Measurements from ENCODE around the gene FAM181A.

- TF ChIP-seq, protein P1, sequence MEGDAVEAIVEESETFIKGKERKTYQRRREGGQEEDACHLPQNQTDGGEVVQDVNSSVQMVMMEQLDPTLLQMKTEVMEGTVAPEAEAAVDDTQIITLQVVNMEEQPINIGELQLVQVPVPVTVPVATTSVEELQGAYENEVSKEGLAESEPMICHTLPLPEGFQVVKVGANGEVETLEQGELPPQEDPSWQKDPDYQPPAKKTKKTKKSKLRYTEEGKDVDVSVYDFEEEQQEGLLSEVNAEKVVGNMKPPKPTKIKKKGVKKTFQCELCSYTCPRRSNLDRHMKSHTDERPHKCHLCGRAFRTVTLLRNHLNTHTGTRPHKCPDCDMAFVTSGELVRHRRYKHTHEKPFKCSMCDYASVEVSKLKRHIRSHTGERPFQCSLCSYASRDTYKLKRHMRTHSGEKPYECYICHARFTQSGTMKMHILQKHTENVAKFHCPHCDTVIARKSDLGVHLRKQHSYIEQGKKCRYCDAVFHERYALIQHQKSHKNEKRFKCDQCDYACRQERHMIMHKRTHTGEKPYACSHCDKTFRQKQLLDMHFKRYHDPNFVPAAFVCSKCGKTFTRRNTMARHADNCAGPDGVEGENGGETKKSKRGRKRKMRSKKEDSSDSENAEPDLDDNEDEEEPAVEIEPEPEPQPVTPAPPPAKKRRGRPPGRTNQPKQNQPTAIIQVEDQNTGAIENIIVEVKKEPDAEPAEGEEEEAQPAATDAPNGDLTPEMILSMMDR (IDR thresholded peaks at IDR 0.05), result no peak
- no peak for TF ChIP-seq POLR2A (IDR thresholded peaks at IDR 0.05)
These were observed 20.5 kb upstream of the FAM181A start for GRCh38 chr14:93906341-93907329.

All from lower leg skin (tissue), 3 donors.